HCT116 (cell line): ENCODE data around the gene USP17L30.
"Not testable (repeated sequence)": the region's sequence is repeated elsewhere in the genome, so short reads cannot be mapped to it uniquely, and the experiment has no call there.

Experiments used
- CBX3 ChIP-seq: IDR thresholded peaks from 2 replicates; pipeline ENCODE4 v1.6.1; 2012; ENCODE audit warnings: low read depth
- ELF1 ChIP-seq: IDR thresholded peaks from 2 replicates; pipeline ENCODE4 v1.6.1; 2012; ENCODE audit warnings: low read depth, borderline replicate concordance
- EZH2 ChIP-seq: fragments of 200-600 bp; sonication (generic); IDR thresholded peaks from 2 replicates; pipeline ENCODE4 v1.6.1; 2017; ENCODE audit warnings: antibody characterized with exemption, mixed run types
- POLR2A ChIP-seq: IDR thresholded peaks from 2 replicates; pipeline ENCODE4 v1.7.0; 2011; ENCODE audit warnings: borderline replicate concordance; ENCODE audit not compliant: insufficient read depth, insufficient read length; ENCODE audit errors: extremely low read depth
- POLR2AphosphoS5 ChIP-seq: IDR thresholded peaks from 2 replicates; pipeline ENCODE4 v1.6.1; 2011; ENCODE audit warnings: mild to moderate bottlenecking, low read depth, low read length, moderate library complexity
- SIN3A ChIP-seq: IDR thresholded peaks from 2 replicates; pipeline ENCODE4 v1.6.1; 2012; ENCODE audit warnings: low read depth
- SRF ChIP-seq: IDR thresholded peaks from 2 replicates; pipeline ENCODE4 v1.6.1; 2012; ENCODE audit warnings: low read depth
- ZNF274 ChIP-seq: fragments of 200-500 bp; sonication (Bioruptor generic); IDR thresholded peaks from 2 replicates; pipeline ENCODE4 v1.6.1; 2014; ENCODE audit warnings: mild to moderate bottlenecking, low read depth, low read length, inconsistent platforms
- TF ChIP-seq, protein P1 (sequence below), 3 experiments: fragments of 200-600 bp in 1 of 3; sonication (generic) in 1 of 3; IDR thresholded peaks in 2 of 3; conservative IDR thresholded peaks in 1 of 3; 2 replicates each; pipeline ENCODE4 v1.5.1; 2012 to 2017; ENCODE audit warnings: low read depth in 2 of 3, low read length in 2 of 3, antibody characterized with exemption in 1 of 3, borderline replicate concordance in 1 of 3, control low read depth in 1 of 3, mild to moderate bottlenecking in 1 of 3, mixed read lengths in 1 of 3, mixed run types in 1 of 3, moderate library complexity in 1 of 3; ENCODE audit not compliant: insufficient read depth in 1 of 3
- TF ChIP-seq, protein P2 (sequence below): IDR thresholded peaks from 2 replicates; pipeline ENCODE4 v1.6.1; 2011; ENCODE audit warnings: mild to moderate bottlenecking, low read length, moderate library complexity; ENCODE audit not compliant: insufficient replicate concordance; ENCODE audit errors: extremely low read depth
- TF ChIP-seq, protein P3 (sequence below): IDR thresholded peaks from 2 replicates; pipeline ENCODE4 v1.6.1; 2012

DNA sequence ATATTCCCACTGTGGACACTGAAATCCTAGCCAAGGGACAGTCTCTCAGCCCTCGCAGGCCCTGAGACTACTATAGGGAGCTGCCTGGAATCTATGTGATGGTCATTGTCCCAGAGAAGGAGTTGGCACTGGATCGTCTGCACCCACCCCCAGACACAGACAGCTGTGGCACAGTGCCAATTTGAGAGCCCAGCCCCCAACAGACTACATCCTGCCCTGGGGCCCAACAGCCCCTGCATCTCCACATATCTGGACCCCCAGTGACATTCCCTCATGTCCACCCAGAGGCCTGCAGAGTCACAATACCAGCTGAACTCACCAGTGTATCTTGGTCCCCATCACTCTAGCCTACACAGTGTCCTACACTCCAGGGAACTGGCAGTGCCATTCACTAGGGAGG, 42.8 kb downstream of the USP17L30 start:
- TF ChIP-seq, protein P1, sequence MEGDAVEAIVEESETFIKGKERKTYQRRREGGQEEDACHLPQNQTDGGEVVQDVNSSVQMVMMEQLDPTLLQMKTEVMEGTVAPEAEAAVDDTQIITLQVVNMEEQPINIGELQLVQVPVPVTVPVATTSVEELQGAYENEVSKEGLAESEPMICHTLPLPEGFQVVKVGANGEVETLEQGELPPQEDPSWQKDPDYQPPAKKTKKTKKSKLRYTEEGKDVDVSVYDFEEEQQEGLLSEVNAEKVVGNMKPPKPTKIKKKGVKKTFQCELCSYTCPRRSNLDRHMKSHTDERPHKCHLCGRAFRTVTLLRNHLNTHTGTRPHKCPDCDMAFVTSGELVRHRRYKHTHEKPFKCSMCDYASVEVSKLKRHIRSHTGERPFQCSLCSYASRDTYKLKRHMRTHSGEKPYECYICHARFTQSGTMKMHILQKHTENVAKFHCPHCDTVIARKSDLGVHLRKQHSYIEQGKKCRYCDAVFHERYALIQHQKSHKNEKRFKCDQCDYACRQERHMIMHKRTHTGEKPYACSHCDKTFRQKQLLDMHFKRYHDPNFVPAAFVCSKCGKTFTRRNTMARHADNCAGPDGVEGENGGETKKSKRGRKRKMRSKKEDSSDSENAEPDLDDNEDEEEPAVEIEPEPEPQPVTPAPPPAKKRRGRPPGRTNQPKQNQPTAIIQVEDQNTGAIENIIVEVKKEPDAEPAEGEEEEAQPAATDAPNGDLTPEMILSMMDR (IDR thresholded peaks at IDR 0.05 in 2 of 3, conservative IDR thresholded peaks at IDR 0.05 in 1 of 3; ENCODE audit: borderline replicate concordance in 1 of 3, insufficient read depth in 1 of 3, low read depth in 2 of 3, low read length in 2 of 3) = not testable (repeated sequence)
- TF ChIP-seq ELF1, POLR2A, POLR2AphosphoS5, SIN3A, ZNF274, EZH2, SRF, CBX3: not testable (repeated sequence)
- TF ChIP-seq, protein P2, sequence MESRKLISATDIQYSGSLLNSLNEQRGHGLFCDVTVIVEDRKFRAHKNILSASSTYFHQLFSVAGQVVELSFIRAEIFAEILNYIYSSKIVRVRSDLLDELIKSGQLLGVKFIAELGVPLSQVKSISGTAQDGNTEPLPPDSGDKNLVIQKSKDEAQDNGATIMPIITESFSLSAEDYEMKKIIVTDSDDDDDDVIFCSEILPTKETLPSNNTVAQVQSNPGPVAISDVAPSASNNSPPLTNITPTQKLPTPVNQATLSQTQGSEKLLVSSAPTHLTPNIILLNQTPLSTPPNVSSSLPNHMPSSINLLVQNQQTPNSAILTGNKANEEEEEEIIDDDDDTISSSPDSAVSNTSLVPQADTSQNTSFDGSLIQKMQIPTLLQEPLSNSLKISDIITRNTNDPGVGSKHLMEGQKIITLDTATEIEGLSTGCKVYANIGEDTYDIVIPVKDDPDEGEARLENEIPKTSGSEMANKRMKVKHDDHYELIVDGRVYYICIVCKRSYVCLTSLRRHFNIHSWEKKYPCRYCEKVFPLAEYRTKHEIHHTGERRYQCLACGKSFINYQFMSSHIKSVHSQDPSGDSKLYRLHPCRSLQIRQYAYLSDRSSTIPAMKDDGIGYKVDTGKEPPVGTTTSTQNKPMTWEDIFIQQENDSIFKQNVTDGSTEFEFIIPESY = not testable (repeated sequence)
- TF ChIP-seq, protein P3, sequence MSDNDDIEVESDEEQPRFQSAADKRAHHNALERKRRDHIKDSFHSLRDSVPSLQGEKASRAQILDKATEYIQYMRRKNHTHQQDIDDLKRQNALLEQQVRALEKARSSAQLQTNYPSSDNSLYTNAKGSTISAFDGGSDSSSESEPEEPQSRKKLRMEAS = not testable (repeated sequence)
